Measurements from ENCODE around the gene L3MBTL2.

GRCh38 chr22:41280065-41280464, 75.0 kb downstream of the L3MBTL2 start:
- TF ChIP-seq SRF (IDR thresholded peaks at IDR 0.05; ENCODE audit: low read depth) (no peak), CTCF (IDR thresholded peaks at IDR 0.05 in 2 of 3, conservative IDR thresholded peaks at IDR 0.05 in 1 of 3; ENCODE audit: borderline replicate concordance in 1 of 3, insufficient read depth in 1 of 3, low read depth in 2 of 3, low read length in 2 of 3) (no peak), POLR2A (IDR thresholded peaks at IDR 0.05; ENCODE audit: borderline replicate concordance, extremely low read depth, insufficient read depth, insufficient read length) (no peak), EGR1 (IDR thresholded peaks at IDR 0.05; ENCODE audit: low read depth) (no peak), SP1 (IDR thresholded peaks at IDR 0.05; ENCODE audit: low read depth) (no peak), RAD21 (IDR thresholded peaks at IDR 0.05; ENCODE audit: low read depth) (no peak)
- TF ChIP-seq, protein P1, sequence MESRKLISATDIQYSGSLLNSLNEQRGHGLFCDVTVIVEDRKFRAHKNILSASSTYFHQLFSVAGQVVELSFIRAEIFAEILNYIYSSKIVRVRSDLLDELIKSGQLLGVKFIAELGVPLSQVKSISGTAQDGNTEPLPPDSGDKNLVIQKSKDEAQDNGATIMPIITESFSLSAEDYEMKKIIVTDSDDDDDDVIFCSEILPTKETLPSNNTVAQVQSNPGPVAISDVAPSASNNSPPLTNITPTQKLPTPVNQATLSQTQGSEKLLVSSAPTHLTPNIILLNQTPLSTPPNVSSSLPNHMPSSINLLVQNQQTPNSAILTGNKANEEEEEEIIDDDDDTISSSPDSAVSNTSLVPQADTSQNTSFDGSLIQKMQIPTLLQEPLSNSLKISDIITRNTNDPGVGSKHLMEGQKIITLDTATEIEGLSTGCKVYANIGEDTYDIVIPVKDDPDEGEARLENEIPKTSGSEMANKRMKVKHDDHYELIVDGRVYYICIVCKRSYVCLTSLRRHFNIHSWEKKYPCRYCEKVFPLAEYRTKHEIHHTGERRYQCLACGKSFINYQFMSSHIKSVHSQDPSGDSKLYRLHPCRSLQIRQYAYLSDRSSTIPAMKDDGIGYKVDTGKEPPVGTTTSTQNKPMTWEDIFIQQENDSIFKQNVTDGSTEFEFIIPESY (IDR thresholded peaks at IDR 0.05; ENCODE audit: extremely low read depth, insufficient replicate concordance, low read length) = no peak

Data from HCT116 (cell line).